GM23338 (cell line): ENCODE data around the gene TMEM163. TPM values are rescaled to one million over a fixed set of nuclear protein-coding genes. Genes with fewer than 3 reads are reported as not detected.

ENCODE experiments used
- ATAC-seq: fragments of 200-7000 bp; cut with Tn5 transposase; 3 replicates; pipeline ENCODE4 v1.9.1; 2020
- DNase-seq: peaks from one replicate; pipeline ENCODE4 v3.0.0-alpha.2; 2015; ENCODE audit warnings: low spot score
- H2AFZ ChIP-seq: fragments of 200-600 bp; sonication (generic); 2 replicates; pipeline ENCODE4 v1.8.0; 2016; ENCODE audit warnings: antibody characterized with exemption, mild to moderate bottlenecking, moderate library complexity
- H3F3A ChIP-seq: fragments of 200-600 bp; sonication (generic); replicated peaks from 2 replicates; pipeline ENCODE4 v1.8.0; 2017; ENCODE audit warnings: antibody characterized with exemption, mixed run types, low read depth
- H3K27ac ChIP-seq: fragments of 200-600 bp; sonication (generic); 2 replicates; pipeline ENCODE4 v1.6.1; 2016; ENCODE audit warnings: low read depth
- H3K27me3 ChIP-seq: fragments of 200-600 bp; sonication (generic); 2 replicates; pipeline ENCODE4 v1.8.0; 2016; ENCODE audit warnings: mild to moderate bottlenecking, mixed run types, moderate library complexity; ENCODE audit not compliant: insufficient read depth
- H3K36me3 ChIP-seq: fragments of 200-600 bp; sonication (generic); 2 replicates; pipeline ENCODE4 v1.8.0; 2016; ENCODE audit warnings: mild to moderate bottlenecking; ENCODE audit not compliant: insufficient read depth
- H3K4me1 ChIP-seq: fragments of 200-600 bp; sonication (generic); 2 replicates; pipeline ENCODE4 v1.8.0; 2016; ENCODE audit warnings: mild to moderate bottlenecking, moderate library complexity; ENCODE audit not compliant: insufficient read depth
- H3K4me2 ChIP-seq: fragments of 200-600 bp; sonication (generic); 2 replicates; pipeline ENCODE4 v1.7.1; 2017; ENCODE audit warnings: mixed run types
- H3K4me3 ChIP-seq: fragments of 200-600 bp; sonication (generic); 2 replicates; pipeline ENCODE4 v1.6.1; 2016; ENCODE audit warnings: mixed run types
- H3K79me2 ChIP-seq: fragments of 200-600 bp; sonication (generic); replicated peaks from 2 replicates; pipeline ENCODE4 v1.8.0; 2017; ENCODE audit warnings: mild to moderate bottlenecking; ENCODE audit not compliant: insufficient read depth
- H3K9me2 ChIP-seq: fragments of 200-600 bp; sonication (generic); 2 replicates; pipeline ENCODE4 v1.8.0; 2017; ENCODE audit not compliant: insufficient read depth
- H4K20me1 ChIP-seq: fragments of 200-600 bp; sonication (generic); replicated peaks from 2 replicates; pipeline ENCODE4 v1.8.0; 2017; ENCODE audit warnings: mild to moderate bottlenecking; ENCODE audit not compliant: insufficient read depth
- H3K27ac Mint-ChIP-seq: 2 replicates; pipeline ENCODE4 v1.8.0; 2020; ENCODE audit warnings: inconsistent platforms, mild to moderate bottlenecking, moderate library complexity, mixed read lengths
- H3K27me3 Mint-ChIP-seq: 3 replicates; pipeline ENCODE4 v1.8.0; 2022; ENCODE audit warnings: low read depth, mild to moderate bottlenecking, moderate library complexity, mixed read lengths, inconsistent platforms; ENCODE audit not compliant: insufficient read depth, poor library complexity
- H3K36me3 Mint-ChIP-seq: 3 replicates; pipeline ENCODE4 v1.8.0; 2021; ENCODE audit warnings: low read depth, mild to moderate bottlenecking, inconsistent platforms, moderate library complexity, mixed read lengths
- H3K4me1 Mint-ChIP-seq: 3 replicates; pipeline ENCODE4 v1.8.0; 2020; ENCODE audit warnings: mild to moderate bottlenecking, inconsistent platforms, mixed read lengths
- H3K4me3 Mint-ChIP-seq: 3 replicates; pipeline ENCODE4 v1.8.0; 2021; ENCODE audit warnings: moderate library complexity, mild to moderate bottlenecking, inconsistent platforms, mixed read lengths
- H3K9me3 Mint-ChIP-seq: 3 replicates; pipeline ENCODE4 v1.8.0; 2020; ENCODE audit warnings: moderate library complexity, mild to moderate bottlenecking, inconsistent platforms, mixed read lengths
- CREB1 ChIP-seq: fragments of 250-450 bp; sonication (Bioruptor Pico); IDR thresholded peaks from 2 replicates; pipeline ENCODE4 v1.5.0; 2020; ENCODE audit warnings: low read depth, mild to moderate bottlenecking, moderate library complexity
- CTCF ChIP-seq, 2 experiments: fragments of 200-600 bp in 1 of 2; sonication (generic) in 1 of 2; conservative IDR thresholded peaks; 2 replicates each; pipeline versions ENCODE4 v1.5.1 to v1.6.1; 2016 to 2017; ENCODE audit warnings: antibody characterized with exemption in 2 of 2, low read depth in 2 of 2, mild to moderate bottlenecking in 2 of 2, moderate library complexity in 1 of 2
- ETS1 ChIP-seq: IDR thresholded peaks from 2 replicates; pipeline ENCODE4 v1.6.1; 2016; ENCODE audit warnings: antibody characterized with exemption
- EZH2 ChIP-seq: fragments of 200-600 bp; sonication (generic); IDR thresholded peaks from one replicate; pipeline ENCODE4 v1.8.0; 2017; ENCODE audit warnings: antibody characterized with exemption, mild to moderate bottlenecking, low read depth; ENCODE audit not compliant: unreplicated experiment
- EZH2phosphoT487 ChIP-seq: fragments of 200-600 bp; sonication (generic); IDR thresholded peaks from one replicate; pipeline ENCODE4 v1.8.1; 2018; ENCODE audit warnings: antibody characterized with exemption; ENCODE audit not compliant: unreplicated experiment
- JUNB ChIP-seq: IDR thresholded peaks from one replicate; pipeline ENCODE4 v1.6.1; 2016; ENCODE audit warnings: antibody characterized with exemption; ENCODE audit not compliant: unreplicated experiment
- NANOG ChIP-seq: IDR thresholded peaks from 2 replicates; pipeline ENCODE4 v1.6.1; 2016; ENCODE audit warnings: antibody characterized with exemption, borderline replicate concordance
- POLR2AphosphoS5 ChIP-seq: IDR thresholded peaks from 2 replicates; pipeline ENCODE4 v1.6.1; 2016; ENCODE audit warnings: antibody characterized with exemption, low read depth
- REST ChIP-seq: IDR thresholded peaks from one replicate; pipeline ENCODE4 v1.6.1; 2018; ENCODE audit warnings: antibody characterized with exemption; ENCODE audit not compliant: unreplicated experiment
- STAT1 ChIP-seq: IDR thresholded peaks from one replicate; pipeline ENCODE4 v1.6.1; 2016; ENCODE audit warnings: antibody characterized with exemption; ENCODE audit not compliant: unreplicated experiment
- ZNF114 ChIP-seq: fragments of 250-450 bp; sonication (Bioruptor Pico); IDR thresholded peaks from 2 replicates; pipeline ENCODE4 v1.5.0; 2020; ENCODE audit warnings: mild to moderate bottlenecking, moderate library complexity
- ZNF331 ChIP-seq: fragments of 250-450 bp; sonication (Bioruptor Pico); IDR thresholded peaks from 2 replicates; pipeline ENCODE4 v1.5.0; 2020; ENCODE audit warnings: low read depth, mild to moderate bottlenecking, moderate library complexity
- ZNF462 ChIP-seq: fragments of 250-450 bp; sonication (Bioruptor Pico); IDR thresholded peaks from 2 replicates; pipeline ENCODE4 v1.5.0; 2020; ENCODE audit warnings: mild to moderate bottlenecking, moderate library complexity
- polyA plus RNA-seq: library from polyadenylated mRNA; unstranded; fragments of >200 nt; fragmentation: Nextera tagmentation; extraction: Ambion mirVana; gene quantifications from 2 replicates; pipeline ENCODE4 v1.2.1, GENCODE V29; 2016
- total RNA-seq: library from RNA; depleted of rRNA; stranded (reverse); fragments of >200 nt; shearing (Covaris generic); gene quantifications from 2 replicates; pipeline ENCODE4 v1.2.3, GENCODE V29; 2014

Gene TMEM163
- total and polyA plus RNA-seq, 2 experiments from 2014 or later, result 1.1 to 1.8 TPM

- no peak overlapping the region for H2AFZ ChIP-seq
- H3K27ac Mint-ChIP-seq, result no peak overlapping the region
- H3K4me2 ChIP-seq, result no peak overlapping the region
- no peaks in the 10 kb centered on the region for H3K9me3 Mint-ChIP-seq
- H3K9me2 ChIP-seq, result no peaks in the 10 kb centered on the region
- H3K4me3 ChIP-seq, result no peak overlapping the region
- peaks cover 3% of the 10 kb centered on the region for H3K36me3 Mint-ChIP-seq
- H3K79me2 ChIP-seq, result no peaks in the 10 kb centered on the region
- no peaks in the 10 kb centered on the region for H3F3A ChIP-seq
- no peak for TF ChIP-seq ZNF114 (CRISPR knock-in tag)
- TF ChIP-seq ZNF462 (CRISPR knock-in tag), result no peak
- no peak for TF ChIP-seq POLR2AphosphoS5
- no peak for TF ChIP-seq CTCF (conservative IDR thresholded peaks at IDR 0.05; ENCODE audit: low read depth in 2 of 2)
- no peak for TF ChIP-seq EZH2phosphoT487
- no peak for TF ChIP-seq STAT1
- TF ChIP-seq NANOG, result no peak
- no peak for TF ChIP-seq JUNB
- no peak for TF ChIP-seq EZH2
- no peak for TF ChIP-seq ZNF331 (CRISPR knock-in tag)
- TF ChIP-seq ETS1, result no peak
- TF ChIP-seq REST, result no peak
- no peak for TF ChIP-seq CREB1 (CRISPR knock-in tag)
- peaks cover 4% of the 10 kb centered on the region; the same call in 1 of the 2 replicates for H3K4me1 ChIP-seq
- H3K4me3 Mint-ChIP-seq, result no peak overlapping the region
- H4K20me1 ChIP-seq, result no peaks in the 10 kb centered on the region
- H3K27me3 Mint-ChIP-seq, result no peaks in the 10 kb centered on the region
- no peaks in the 10 kb centered on the region for H3K36me3 ChIP-seq
- no peak overlapping the region for H3K27ac ChIP-seq
- DNase-seq (no peak), ATAC-seq (no peak)
- H3K4me1 Mint-ChIP-seq, result peaks cover 9% of the 10 kb centered on the region; the same call in 2 of the 3 replicates
- no peaks in the 10 kb centered on the region for H3K27me3 ChIP-seq
These were observed 272.3 kb downstream of the TMEM163 start for GRCh38 chr2:134446383-134447017.
